Chondrocyte (in vitro differentiated cells): ENCODE measurements around the gene IL1R2. TPM values are rescaled to one million over a fixed set of nuclear protein-coding genes. Genes with fewer than 3 reads are reported as not detected.

Experiments used
- DNase-seq: peaks from one replicate; pipeline ENCODE4 v3.0.0; 2021; ENCODE audit warnings: mixed read lengths, low spot score
- H3K27ac Mint-ChIP-seq: one replicate; pipeline ENCODE4 v1.8.0; 2021; ENCODE audit warnings: mild to moderate bottlenecking, moderate library complexity, mixed read lengths; ENCODE audit not compliant: unreplicated experiment
- H3K27me3 Mint-ChIP-seq: 2 replicates; pipeline ENCODE4 v1.8.0; 2021; ENCODE audit warnings: low read depth, mixed read lengths
- H3K36me3 Mint-ChIP-seq: 2 replicates; pipeline ENCODE4 v1.8.0; 2021; ENCODE audit warnings: low read depth, mixed read lengths
- H3K4me1 Mint-ChIP-seq: 2 replicates; pipeline ENCODE4 v1.8.0; 2021; ENCODE audit warnings: low read depth, mild to moderate bottlenecking, mixed read lengths
- H3K4me3 Mint-ChIP-seq: one replicate; pipeline ENCODE4 v1.8.0; 2021; ENCODE audit warnings: mild to moderate bottlenecking, moderate library complexity, mixed read lengths; ENCODE audit not compliant: unreplicated experiment
- H3K9me3 Mint-ChIP-seq: 2 replicates; pipeline ENCODE4 v1.8.0; 2021; ENCODE audit warnings: low read depth, mixed read lengths
- CTCF ChIP-seq: fragments of 200-600 bp; sonication (generic); IDR thresholded peaks from 2 replicates; pipeline ENCODE4 v1.5.0; 2021; ENCODE audit warnings: antibody characterized with exemption, mild to moderate bottlenecking, moderate library complexity
- long read RNA-seq: library from polyadenylated mRNA; stranded (forward); transcript quantifications from one replicate; pipeline ENCODE4 v2.0.0, GENCODE V29; 2021
- total RNA-seq: library from RNA; stranded (reverse); gene quantifications from 3 replicates; pipeline ENCODE4 v1.2.1, GENCODE V29; 2021

IL1R2 gene
- not detected in 3 replicates for total RNA-seq
- long read RNA-seq, result 0 reads

GRCh38 chr2:101991721-101992145 is at the start of gene IL1R2:
TSS of gene IL1R2 (plus strand) at chr2:101991960. CDS start at chr2:102008576, 16,616 bp downstream.
- H3K27ac Mint-ChIP-seq, result no peak within 1 kb of the TSS
- no peaks in the 10 kb centered on the region for H3K9me3 Mint-ChIP-seq
- H3K4me3 Mint-ChIP-seq, result no peak within 1 kb of the TSS
- H3K27me3 Mint-ChIP-seq, result peaks cover 53% of the 10 kb centered on the region
- no peaks in the 10 kb centered on the region for H3K4me1 Mint-ChIP-seq
- DNase-seq, result no peak
- H3K36me3 Mint-ChIP-seq, result no peaks in the 10 kb centered on the region
- no peak for TF ChIP-seq CTCF

- peaks cover 5% of the 10 kb centered on the region for H3K36me3 Mint-ChIP-seq
- no peak overlapping the region for H3K4me3 Mint-ChIP-seq
- peaks cover 16% of the 10 kb centered on the region for H3K27me3 Mint-ChIP-seq
- no peak for TF ChIP-seq CTCF
- no peak for DNase-seq
- no peaks in the 10 kb centered on the region for H3K4me1 Mint-ChIP-seq
- peaks cover 11% of the 10 kb centered on the region for H3K9me3 Mint-ChIP-seq
- no peak overlapping the region for H3K27ac Mint-ChIP-seq
These were observed 48.9 kb upstream of the IL1R2 start for GRCh38 chr2:101942851-101943250.

GRCh38 chr2:101946372-101947039 is 45.3 kb upstream of the IL1R2 start:
- H3K4me3 Mint-ChIP-seq, result no peak overlapping the region
- H3K4me1 Mint-ChIP-seq, result no peaks in the 10 kb centered on the region
- no peak overlapping the region for H3K27ac Mint-ChIP-seq

GRCh38 chr2:101947374-101947773 is 44.4 kb upstream of the IL1R2 start:
- Mint-ChIP-seq H3K36me3 (no peaks in the 10 kb centered on the region), H3K9me3 (peaks cover 8% of the 10 kb centered on the region), H3K4me3 (no peak overlapping the region), H3K27me3 (peaks cover 8% of the 10 kb centered on the region), H3K4me1 (no peaks in the 10 kb centered on the region), H3K27ac (no peak overlapping the region)
- no peak for DNase-seq
- TF ChIP-seq CTCF, result no peak

More at GRCh38 chr2:101946372-101947039, 45.3 kb upstream of the IL1R2 start:
- Mint-ChIP-seq H3K27me3 (peaks cover 8% of the 10 kb centered on the region), H3K36me3 (no peaks in the 10 kb centered on the region), H3K9me3 (peaks cover 8% of the 10 kb centered on the region)
- TF ChIP-seq CTCF, result no peak
- no peak for DNase-seq

GRCh38 chr2:101948625-101949155 is 43.1 kb upstream of the IL1R2 start:
- no peak overlapping the region for H3K4me3 Mint-ChIP-seq
- no peak for TF ChIP-seq CTCF

More at GRCh38 chr2:101948625-101949155, 43.1 kb upstream of the IL1R2 start:
- Mint-ChIP-seq H3K4me1 (no peaks in the 10 kb centered on the region), H3K27ac (no peak overlapping the region), H3K9me3 (peaks cover 11% of the 10 kb centered on the region), H3K27me3 (peaks cover 8% of the 10 kb centered on the region), H3K36me3 (no peaks in the 10 kb centered on the region)
- no peak for DNase-seq
